SK-N-SH (cell line): ENCODE data around the gene DXO. TPM values are rescaled to one million over a fixed set of nuclear protein-coding genes. Genes with fewer than 3 reads are reported as not detected.

Experiments used
- CTCF ChIA-PET: fragments of 300-600, 350-600 bp; formaldehyde crosslinking; extraction: SDS; loops from one replicate; lab custom pipeline; 2021; lab: Yijun Ruan, JAX
- POLR2A ChIA-PET: fragments of 350-600 bp; sonication (Branson Sonifier 250); formaldehyde crosslinking; extraction: SDS; loops from one replicate; lab custom pipeline; 2020; ENCODE audit warnings: antibody characterized with exemption, inconsistent platforms; lab: Yijun Ruan, JAX
- DNase-seq: peaks from one replicate; pipeline ENCODE4 v3.0.0; 2012
- H2AFZ ChIP-seq: fragments of 200-600 bp; sonication (generic); 2 replicates; pipeline ENCODE4 v1.8.1; 2016; ENCODE audit warnings: antibody characterized with exemption, mild to moderate bottlenecking, low read depth
- H3F3A ChIP-seq: fragments of 200-600 bp; sonication (generic); replicated peaks from 2 replicates; pipeline ENCODE3; 2016; ENCODE audit warnings: antibody characterized with exemption, mild to moderate bottlenecking; ENCODE audit not compliant: insufficient read depth
- H3K27ac ChIP-seq, 2 experiments: fragments of 200-500 bp in 1 of 2; fragments of 200-600 bp in 1 of 2; sonication (Bioruptor generic) in 1 of 2; sonication (generic), shearing (Covaris generic) in 1 of 2; 2 replicates each; pipeline versions ENCODE4 v1.5.1 to v1.6.1; 2014 to 2016; ENCODE audit warnings: low read depth in 2 of 2, inconsistent platforms in 1 of 2, low read length in 1 of 2, mild to moderate bottlenecking in 1 of 2, mixed read lengths in 1 of 2
- H3K27me3 ChIP-seq: fragments of 200-600 bp; sonication (generic), shearing (Covaris generic); 2 replicates; pipeline ENCODE4 v1.6.1; 2016; ENCODE audit warnings: mixed run types; ENCODE audit not compliant: insufficient read depth
- H3K36me3 ChIP-seq, 2 experiments: fragments of 200-500 bp in 1 of 2; fragments of 200-600 bp in 1 of 2; sonication (Bioruptor generic) in 1 of 2; sonication (generic) in 1 of 2; replicated peaks in 1 of 2; 2 replicates each; pipeline versions ENCODE3 to v1.5.1; 2014 to 2016; ENCODE audit warnings: low read length in 1 of 2, mild to moderate bottlenecking in 1 of 2; ENCODE audit not compliant: insufficient read depth in 2 of 2, control insufficient read depth in 1 of 2
- H3K4me1 ChIP-seq, 2 experiments: fragments of 200-500 bp in 1 of 2; fragments of 200-600 bp in 1 of 2; sonication (Bioruptor generic) in 1 of 2; sonication (generic), shearing (Covaris generic) in 1 of 2; 2 replicates each; pipeline versions ENCODE4 v1.5.1 to v1.6.1; 2014 to 2016; ENCODE audit warnings: low read depth in 1 of 2, low read length in 1 of 2, mixed run types in 1 of 2; ENCODE audit not compliant: insufficient read depth in 2 of 2, control insufficient read depth in 1 of 2
- H3K4me2 ChIP-seq: fragments of 200-600 bp; sonication (generic), shearing (Covaris generic); 2 replicates; pipeline ENCODE4 v1.6.1; 2017; ENCODE audit warnings: mixed run types
- H3K4me3 ChIP-seq, 2 experiments: fragments of 200-500 bp in 1 of 2; fragments of 200-600 bp in 1 of 2; sonication (Bioruptor generic) in 1 of 2; sonication (generic), shearing (Covaris generic) in 1 of 2; 2 replicates each; pipeline versions ENCODE4 v1.5.1 to v1.8.1; 2014 to 2016; ENCODE audit warnings: low read depth in 2 of 2, inconsistent platforms in 1 of 2, low read length in 1 of 2, mild to moderate bottlenecking in 1 of 2, mixed read lengths in 1 of 2, moderate library complexity in 1 of 2
- H3K79me2 ChIP-seq: fragments of 200-600 bp; sonication (generic); 2 replicates; pipeline ENCODE4 v1.8.1; 2017; ENCODE audit warnings: mild to moderate bottlenecking; ENCODE audit not compliant: insufficient read depth
- H3K9ac ChIP-seq: fragments of 200-600 bp; sonication (generic); 2 replicates; pipeline ENCODE4 v1.6.1; 2017; ENCODE audit warnings: mixed run types
- H3K9me2 ChIP-seq: fragments of 200-600 bp; sonication (generic); 2 replicates; pipeline ENCODE4 v1.6.1; 2017; ENCODE audit warnings: mixed run types
- H3K9me3 ChIP-seq: fragments of 200-600 bp; sonication (generic); 2 replicates; pipeline ENCODE4 v1.6.1; 2017; ENCODE audit warnings: mixed run types, mild to moderate bottlenecking, moderate library complexity
- H4K20me1 ChIP-seq: fragments of 200-600 bp; sonication (generic); 2 replicates; pipeline ENCODE4 v1.6.1; 2017; ENCODE audit warnings: mild to moderate bottlenecking, mixed run types; ENCODE audit not compliant: insufficient read depth
- EP300 ChIP-seq, 2 experiments: IDR thresholded peaks; 2 replicates each; pipeline versions ENCODE4 v1.4.0 to v1.6.1; 2012; ENCODE audit warnings: borderline replicate concordance in 1 of 2, low read depth in 1 of 2, low read length in 1 of 2
- FOSL2 ChIP-seq: IDR thresholded peaks from 2 replicates; pipeline ENCODE4 v1.4.0; 2012; ENCODE audit warnings: low read depth, mild to moderate bottlenecking, moderate library complexity, borderline replicate concordance
- FOXJ3 ChIP-seq: sonication (generic); formaldehyde crosslinking; IDR thresholded peaks from 2 replicates; pipeline ENCODE4 v1.5.1; 2020; ENCODE audit warnings: mild to moderate bottlenecking, missing genetic modification reagents
- GABPA ChIP-seq: IDR thresholded peaks from 2 replicates; pipeline ENCODE4 v1.4.0; 2012; ENCODE audit warnings: low read depth, mild to moderate bottlenecking
- IRF3 ChIP-seq: fragments of 150-350 bp; IDR thresholded peaks from 2 replicates; pipeline ENCODE4 v1.6.1; 2016; ENCODE audit warnings: mild to moderate bottlenecking, low read depth, low read length
- MXI1 ChIP-seq: IDR thresholded peaks from 2 replicates; pipeline ENCODE4 v1.6.1; 2012; ENCODE audit warnings: mild to moderate bottlenecking, low read depth, low read length, improper control_type of control experiment
- RAD21 ChIP-seq: IDR thresholded peaks from 2 replicates; pipeline ENCODE4 v1.6.1; 2012; ENCODE audit warnings: mild to moderate bottlenecking, low read length
- RCOR1 ChIP-seq: fragments of 150-350 bp; IDR thresholded peaks from 2 replicates; pipeline ENCODE4 v1.6.1; 2017; ENCODE audit warnings: antibody characterized with exemption, low read length
- REST ChIP-seq: IDR thresholded peaks from 2 replicates; pipeline ENCODE4 v1.6.1; 2012; ENCODE audit warnings: mild to moderate bottlenecking, low read depth, low read length, moderate library complexity
- RXRA ChIP-seq: IDR thresholded peaks from 2 replicates; pipeline ENCODE4 v1.4.0; 2012; ENCODE audit warnings: low read depth, mild to moderate bottlenecking, borderline replicate concordance
- TAF1 ChIP-seq: IDR thresholded peaks from 2 replicates; pipeline ENCODE4 v1.6.1; 2012; ENCODE audit warnings: low read depth, mild to moderate bottlenecking, low read length, moderate library complexity, borderline replicate concordance
- TCF12 ChIP-seq: IDR thresholded peaks from 2 replicates; pipeline ENCODE4 v1.4.0; 2012
- TEAD4 ChIP-seq: IDR thresholded peaks from 2 replicates; pipeline ENCODE4 v1.4.0; 2012; ENCODE audit warnings: mild to moderate bottlenecking, borderline replicate concordance; ENCODE audit not compliant: insufficient read depth
- WGBS: methylation state at CpG from one replicate; pipeline ENCODE4 v1.1.6; 2017; ENCODE audit warnings: low lambda C conversion rate; 5-methylcytosine and 5-hydroxymethylcytosine counted together
- polyA plus RNA-seq, 3 experiments: library from polyadenylated mRNA; depleted of rRNA; stranded (reverse); fragments of >200 nt; gene quantifications; 2 replicates each; pipeline ENCODE4 v1.2.3, GENCODE V29; 2012
- TF ChIP-seq, protein P1 (sequence below): IDR thresholded peaks from 2 replicates; pipeline ENCODE4 v1.4.0; 2012; ENCODE audit warnings: low read depth
- TF ChIP-seq, protein P2 (sequence below): IDR thresholded peaks from 2 replicates; pipeline ENCODE4; 2012

DXO gene
- polyA plus RNA-seq, 1 of the 3 experiments (the other 2 are of a cell fraction) = 25.3 TPM

DNA sequence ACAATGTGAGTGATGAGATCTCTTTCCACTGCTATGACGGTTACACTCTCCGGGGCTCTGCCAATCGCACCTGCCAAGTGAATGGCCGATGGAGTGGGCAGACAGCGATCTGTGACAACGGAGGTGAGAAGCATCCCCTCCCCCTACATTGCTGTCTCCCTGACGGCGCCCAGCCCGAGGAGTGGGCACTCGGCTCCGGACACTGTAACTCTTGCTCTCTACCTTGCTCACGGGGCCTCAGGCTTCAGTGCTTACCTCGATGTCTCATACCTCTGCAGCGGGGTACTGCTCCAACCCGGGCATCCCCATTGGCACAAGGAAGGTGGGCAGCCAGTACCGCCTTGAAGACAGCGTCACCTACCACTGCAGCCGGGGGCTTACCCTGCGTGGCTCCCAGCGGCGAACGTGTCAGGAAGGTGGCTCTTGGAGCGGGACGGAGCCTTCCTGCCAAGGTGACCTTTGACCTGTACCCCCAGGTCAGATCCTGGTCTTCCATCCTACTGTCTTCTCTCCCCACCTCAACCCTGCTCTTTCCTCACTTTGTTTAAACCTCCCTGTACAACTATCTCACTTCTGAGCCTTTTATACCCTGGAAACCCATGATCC lies 24.8 kb downstream of the DXO start:
- TF ChIP-seq, protein P1, sequence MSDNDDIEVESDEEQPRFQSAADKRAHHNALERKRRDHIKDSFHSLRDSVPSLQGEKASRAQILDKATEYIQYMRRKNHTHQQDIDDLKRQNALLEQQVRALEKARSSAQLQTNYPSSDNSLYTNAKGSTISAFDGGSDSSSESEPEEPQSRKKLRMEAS = no peak
- TF ChIP-seq TCF12 = no peak
- TF ChIP-seq EP300 (IDR thresholded peaks at IDR 0.05; ENCODE audit: borderline replicate concordance in 1 of 2, low read depth in 1 of 2, low read length in 1 of 2) = no peak
- TF ChIP-seq RCOR1 = no peak
- no peak for TF ChIP-seq IRF3
- TF ChIP-seq MXI1 = no peak
- H3K9ac ChIP-seq = no peak overlapping the region
- no peak overlapping the region for H3K4me3 ChIP-seq
- ChIA-PET CTCF (interaction anchor here (2.7 kb wide), 1 partner anchor 24 kb away, joined by 9 read pairs; the partner anchor contains the start of gene DXO), POLR2A (interaction anchor here (0.6 kb wide), 1 partner anchor 54 kb away, joined by 3 read pairs; no protein-coding TSS in a partner anchor)
- no peak overlapping the region for H2AFZ ChIP-seq
- H3F3A ChIP-seq = peaks cover 15% of the 10 kb centered on the region
- H3K4me2 ChIP-seq = no peak overlapping the region
- H3K9me2 ChIP-seq = no peaks in the 10 kb centered on the region
- WGBS = 58% methylated on average over 16 of the region's 24 CpGs
- H3K36me3 ChIP-seq = peaks cover 0 to 15% of the 10 kb centered on the region in 2 experiments
- no peaks in the 10 kb centered on the region for H3K9me3 ChIP-seq
- no peak for DNase-seq
- H3K4me1 ChIP-seq = peaks cover 9 to 14% of the 10 kb centered on the region in 2 experiments; a peak in 1 of 4 replicates
- no peaks in the 10 kb centered on the region for H4K20me1 ChIP-seq
- H3K27ac ChIP-seq = no peak overlapping the region
- no peaks in the 10 kb centered on the region for H3K27me3 ChIP-seq
- no peaks in the 10 kb centered on the region for H3K79me2 ChIP-seq

DNA sequence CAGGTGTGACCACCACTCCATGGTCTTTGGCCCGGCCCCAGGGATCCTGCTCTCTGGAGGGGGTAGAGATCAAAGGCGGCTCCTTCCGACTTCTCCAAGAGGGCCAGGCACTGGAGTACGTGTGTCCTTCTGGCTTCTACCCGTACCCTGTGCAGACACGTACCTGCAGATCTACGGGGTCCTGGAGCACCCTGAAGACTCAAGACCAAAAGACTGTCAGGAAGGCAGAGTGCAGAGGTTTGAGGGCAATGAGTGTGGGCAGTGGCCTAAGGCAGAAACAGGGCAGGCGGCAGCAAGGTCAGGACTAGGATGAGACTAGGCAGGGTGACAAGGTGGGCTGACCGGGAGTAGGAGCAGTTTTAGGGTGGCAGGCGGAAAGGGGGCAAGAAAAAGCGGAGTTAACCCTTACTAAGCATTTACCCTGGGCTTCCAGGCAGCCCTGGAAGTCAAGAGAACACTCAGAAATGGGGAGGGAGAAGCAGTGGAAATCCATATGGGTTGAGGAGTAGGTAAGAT lies 25.5 kb downstream of the DXO start:
- no peaks in the 10 kb centered on the region for H3K9me2 ChIP-seq
- H3K4me3 ChIP-seq = peak overlapping the region; percentile 36 to 49; a peak in 2 of 4 replicates
- POLR2A ChIA-PET = no interaction called here
- peak overlapping the region; percentile 52; the same call in 1 of the 2 replicates for H3K9ac ChIP-seq
- H3K36me3 ChIP-seq = peaks cover 0 to 8% of the 10 kb centered on the region in 2 experiments
- H3K4me1 ChIP-seq = peaks cover 9 to 14% of the 10 kb centered on the region in 2 experiments; a peak in 1 of 4 replicates
- H3K27ac ChIP-seq = peak overlapping the region; percentile 80 to 92
- peaks cover 15% of the 10 kb centered on the region for H3F3A ChIP-seq
- H3K27me3 ChIP-seq = no peaks in the 10 kb centered on the region
- WGBS = 61% methylated on average over 8 of the region's 11 CpGs
- peak overlapping the region; percentile 78 for H3K4me2 ChIP-seq
- no peaks in the 10 kb centered on the region for H3K9me3 ChIP-seq
- no peaks in the 10 kb centered on the region for H3K79me2 ChIP-seq
- H2AFZ ChIP-seq = 0 out of 2 replicates have a peak overlapping the region, but pooled peaks have one; percentile 89
- no peaks in the 10 kb centered on the region for H4K20me1 ChIP-seq
- DNase-seq = no peak
- TF ChIP-seq, protein P2, sequence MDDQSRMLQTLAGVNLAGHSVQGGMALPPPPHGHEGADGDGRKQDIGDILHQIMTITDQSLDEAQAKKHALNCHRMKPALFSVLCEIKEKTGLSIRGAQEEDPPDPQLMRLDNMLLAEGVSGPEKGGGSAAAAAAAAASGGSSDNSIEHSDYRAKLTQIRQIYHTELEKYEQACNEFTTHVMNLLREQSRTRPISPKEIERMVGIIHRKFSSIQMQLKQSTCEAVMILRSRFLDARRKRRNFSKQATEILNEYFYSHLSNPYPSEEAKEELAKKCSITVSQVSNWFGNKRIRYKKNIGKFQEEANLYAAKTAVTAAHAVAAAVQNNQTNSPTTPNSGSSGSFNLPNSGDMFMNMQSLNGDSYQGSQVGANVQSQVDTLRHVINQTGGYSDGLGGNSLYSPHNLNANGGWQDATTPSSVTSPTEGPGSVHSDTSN = no peak
- TF ChIP-seq REST = no peak
- TF ChIP-seq FOXJ3 (CRISPR knock-in tag) = no peak
- no peak for TF ChIP-seq TEAD4
- no peak for TF ChIP-seq TAF1
- TF ChIP-seq FOSL2 = no peak
- TF ChIP-seq RXRA = no peak
- no peak for TF ChIP-seq RAD21
- TF ChIP-seq GABPA = no peak
- CTCF ChIA-PET = no interaction called here
